GM23338 (cell line): ENCODE results near the gene CPD. TPM values are rescaled to one million over a fixed set of nuclear protein-coding genes. Genes with fewer than 3 reads are reported as not detected.

Experiments
- ATAC-seq: fragments of 200-7000 bp; cut with Tn5 transposase; 3 replicates; pipeline ENCODE4 v1.9.1; 2020
- DNase-seq: peaks from one replicate; pipeline ENCODE4 v3.0.0-alpha.2; 2015; ENCODE audit warnings: low spot score
- H2AFZ ChIP-seq: fragments of 200-600 bp; sonication (generic); 2 replicates; pipeline ENCODE4 v1.8.0; 2016; ENCODE audit warnings: antibody characterized with exemption, mild to moderate bottlenecking, moderate library complexity
- H3F3A ChIP-seq: fragments of 200-600 bp; sonication (generic); replicated peaks from 2 replicates; pipeline ENCODE4 v1.8.0; 2017; ENCODE audit warnings: antibody characterized with exemption, mixed run types, low read depth
- H3K27ac ChIP-seq: fragments of 200-600 bp; sonication (generic); 2 replicates; pipeline ENCODE4 v1.6.1; 2016; ENCODE audit warnings: low read depth
- H3K27me3 ChIP-seq: fragments of 200-600 bp; sonication (generic); 2 replicates; pipeline ENCODE4 v1.8.0; 2016; ENCODE audit warnings: mild to moderate bottlenecking, mixed run types, moderate library complexity; ENCODE audit not compliant: insufficient read depth
- H3K36me3 ChIP-seq: fragments of 200-600 bp; sonication (generic); 2 replicates; pipeline ENCODE4 v1.8.0; 2016; ENCODE audit warnings: mild to moderate bottlenecking; ENCODE audit not compliant: insufficient read depth
- H3K4me1 ChIP-seq: fragments of 200-600 bp; sonication (generic); 2 replicates; pipeline ENCODE4 v1.8.0; 2016; ENCODE audit warnings: mild to moderate bottlenecking, moderate library complexity; ENCODE audit not compliant: insufficient read depth
- H3K4me2 ChIP-seq: fragments of 200-600 bp; sonication (generic); 2 replicates; pipeline ENCODE4 v1.7.1; 2017; ENCODE audit warnings: mixed run types
- H3K4me3 ChIP-seq: fragments of 200-600 bp; sonication (generic); 2 replicates; pipeline ENCODE4 v1.6.1; 2016; ENCODE audit warnings: mixed run types
- H3K79me2 ChIP-seq: fragments of 200-600 bp; sonication (generic); replicated peaks from 2 replicates; pipeline ENCODE4 v1.8.0; 2017; ENCODE audit warnings: mild to moderate bottlenecking; ENCODE audit not compliant: insufficient read depth
- H3K9me2 ChIP-seq: fragments of 200-600 bp; sonication (generic); 2 replicates; pipeline ENCODE4 v1.8.0; 2017; ENCODE audit not compliant: insufficient read depth
- H4K20me1 ChIP-seq: fragments of 200-600 bp; sonication (generic); replicated peaks from 2 replicates; pipeline ENCODE4 v1.8.0; 2017; ENCODE audit warnings: mild to moderate bottlenecking; ENCODE audit not compliant: insufficient read depth
- H3K27ac Mint-ChIP-seq: 2 replicates; pipeline ENCODE4 v1.8.0; 2020; ENCODE audit warnings: inconsistent platforms, mild to moderate bottlenecking, moderate library complexity, mixed read lengths
- H3K27me3 Mint-ChIP-seq: 3 replicates; pipeline ENCODE4 v1.8.0; 2022; ENCODE audit warnings: low read depth, mild to moderate bottlenecking, moderate library complexity, mixed read lengths, inconsistent platforms; ENCODE audit not compliant: insufficient read depth, poor library complexity
- H3K36me3 Mint-ChIP-seq: 3 replicates; pipeline ENCODE4 v1.8.0; 2021; ENCODE audit warnings: low read depth, mild to moderate bottlenecking, inconsistent platforms, moderate library complexity, mixed read lengths
- H3K4me1 Mint-ChIP-seq: 3 replicates; pipeline ENCODE4 v1.8.0; 2020; ENCODE audit warnings: mild to moderate bottlenecking, inconsistent platforms, mixed read lengths
- H3K4me3 Mint-ChIP-seq: 3 replicates; pipeline ENCODE4 v1.8.0; 2021; ENCODE audit warnings: moderate library complexity, mild to moderate bottlenecking, inconsistent platforms, mixed read lengths
- H3K9me3 Mint-ChIP-seq: 3 replicates; pipeline ENCODE4 v1.8.0; 2020; ENCODE audit warnings: moderate library complexity, mild to moderate bottlenecking, inconsistent platforms, mixed read lengths
- CREB1 ChIP-seq: fragments of 250-450 bp; sonication (Bioruptor Pico); IDR thresholded peaks from 2 replicates; pipeline ENCODE4 v1.5.0; 2020; ENCODE audit warnings: low read depth, mild to moderate bottlenecking, moderate library complexity
- EZH2 ChIP-seq: fragments of 200-600 bp; sonication (generic); IDR thresholded peaks from one replicate; pipeline ENCODE4 v1.8.0; 2017; ENCODE audit warnings: antibody characterized with exemption, mild to moderate bottlenecking, low read depth; ENCODE audit not compliant: unreplicated experiment
- JUNB ChIP-seq: IDR thresholded peaks from one replicate; pipeline ENCODE4 v1.6.1; 2016; ENCODE audit warnings: antibody characterized with exemption; ENCODE audit not compliant: unreplicated experiment
- NANOG ChIP-seq: IDR thresholded peaks from 2 replicates; pipeline ENCODE4 v1.6.1; 2016; ENCODE audit warnings: antibody characterized with exemption, borderline replicate concordance
- POLR2AphosphoS5 ChIP-seq: IDR thresholded peaks from 2 replicates; pipeline ENCODE4 v1.6.1; 2016; ENCODE audit warnings: antibody characterized with exemption, low read depth
- STAT1 ChIP-seq: IDR thresholded peaks from one replicate; pipeline ENCODE4 v1.6.1; 2016; ENCODE audit warnings: antibody characterized with exemption; ENCODE audit not compliant: unreplicated experiment
- ZNF114 ChIP-seq: fragments of 250-450 bp; sonication (Bioruptor Pico); IDR thresholded peaks from 2 replicates; pipeline ENCODE4 v1.5.0; 2020; ENCODE audit warnings: mild to moderate bottlenecking, moderate library complexity
- ZNF331 ChIP-seq: fragments of 250-450 bp; sonication (Bioruptor Pico); IDR thresholded peaks from 2 replicates; pipeline ENCODE4 v1.5.0; 2020; ENCODE audit warnings: low read depth, mild to moderate bottlenecking, moderate library complexity
- polyA plus RNA-seq: library from polyadenylated mRNA; unstranded; fragments of >200 nt; fragmentation: Nextera tagmentation; extraction: Ambion mirVana; gene quantifications from 2 replicates; pipeline ENCODE4 v1.2.1, GENCODE V29; 2016
- total RNA-seq: library from RNA; depleted of rRNA; stranded (reverse); fragments of >200 nt; shearing (Covaris generic); gene quantifications from 2 replicates; pipeline ENCODE4 v1.2.3, GENCODE V29; 2014
- TF ChIP-seq, protein P1 (sequence below): IDR thresholded peaks from 2 replicates; pipeline ENCODE4 v1.6.1; 2016; ENCODE audit warnings: antibody characterized with exemption
- TF ChIP-seq, protein P2 (sequence below): IDR thresholded peaks from one replicate; pipeline ENCODE4 v1.6.1; 2018; ENCODE audit warnings: antibody characterized with exemption; ENCODE audit not compliant: unreplicated experiment
- TF ChIP-seq, protein P3 (sequence below): fragments of 250-450 bp; sonication (Bioruptor Pico); IDR thresholded peaks from 2 replicates; pipeline ENCODE4 v1.5.0; 2020; ENCODE audit warnings: mild to moderate bottlenecking, moderate library complexity

CPD gene
- total and polyA plus RNA-seq, 2 experiments from 2014 or later: 6.2 to 57.8 TPM

DNA sequence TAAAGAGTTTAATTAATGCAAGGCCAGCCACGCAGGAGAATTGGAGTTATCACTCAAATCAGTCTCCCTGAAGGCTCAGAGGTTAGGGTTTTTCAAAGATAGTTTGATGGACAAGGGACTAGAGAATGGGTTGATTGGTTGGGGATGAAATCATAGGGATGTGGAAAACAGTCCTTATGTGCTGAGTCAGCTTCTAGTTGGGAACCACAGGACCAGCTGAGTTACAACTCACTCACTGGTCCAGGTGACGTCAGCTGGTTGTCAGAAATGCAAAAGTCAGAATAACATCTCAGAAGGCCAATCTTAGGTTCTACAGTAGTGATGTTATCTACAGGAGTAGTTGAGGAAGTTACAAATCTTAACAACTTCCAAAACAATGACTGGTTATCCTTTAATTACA lies 47.6 kb downstream of the CPD start:
- H2AFZ ChIP-seq: no peak overlapping the region
- H3K27me3 ChIP-seq: no peaks in the 10 kb centered on the region
- no peaks in the 10 kb centered on the region for H3K27me3 Mint-ChIP-seq
- peaks cover 14% of the 10 kb centered on the region for H3K4me1 Mint-ChIP-seq
- ATAC-seq (no peak), DNase-seq (no peak)
- H3F3A ChIP-seq: no peaks in the 10 kb centered on the region
- no peaks in the 10 kb centered on the region for H3K9me2 ChIP-seq
- H3K36me3 Mint-ChIP-seq: peaks cover 4% of the 10 kb centered on the region; the same call in 2 of the 3 replicates
- no peak overlapping the region for H3K27ac Mint-ChIP-seq
- H3K36me3 ChIP-seq: 0 out of 2 replicates have a peak, but pooled peaks cover 2% of the 10 kb centered on the region
- no peaks in the 10 kb centered on the region for H3K9me3 Mint-ChIP-seq
- no peak overlapping the region for H3K4me3 Mint-ChIP-seq
- no peaks in the 10 kb centered on the region for H4K20me1 ChIP-seq
- no peak overlapping the region for H3K27ac ChIP-seq
- H3K4me2 ChIP-seq: no peak overlapping the region
- H3K79me2 ChIP-seq: no peaks in the 10 kb centered on the region
- H3K4me1 ChIP-seq: peaks cover 9% of the 10 kb centered on the region
- TF ChIP-seq NANOG (no peak), ZNF331 (CRISPR knock-in tag) (no peak), STAT1 (no peak), EZH2 (no peak), CREB1 (CRISPR knock-in tag) (no peak), POLR2AphosphoS5 (no peak), ZNF114 (CRISPR knock-in tag) (no peak), JUNB (no peak)
- TF ChIP-seq, protein P1, sequence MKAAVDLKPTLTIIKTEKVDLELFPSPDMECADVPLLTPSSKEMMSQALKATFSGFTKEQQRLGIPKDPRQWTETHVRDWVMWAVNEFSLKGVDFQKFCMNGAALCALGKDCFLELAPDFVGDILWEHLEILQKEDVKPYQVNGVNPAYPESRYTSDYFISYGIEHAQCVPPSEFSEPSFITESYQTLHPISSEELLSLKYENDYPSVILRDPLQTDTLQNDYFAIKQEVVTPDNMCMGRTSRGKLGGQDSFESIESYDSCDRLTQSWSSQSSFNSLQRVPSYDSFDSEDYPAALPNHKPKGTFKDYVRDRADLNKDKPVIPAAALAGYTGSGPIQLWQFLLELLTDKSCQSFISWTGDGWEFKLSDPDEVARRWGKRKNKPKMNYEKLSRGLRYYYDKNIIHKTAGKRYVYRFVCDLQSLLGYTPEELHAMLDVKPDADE: no peak
- TF ChIP-seq, protein P2, sequence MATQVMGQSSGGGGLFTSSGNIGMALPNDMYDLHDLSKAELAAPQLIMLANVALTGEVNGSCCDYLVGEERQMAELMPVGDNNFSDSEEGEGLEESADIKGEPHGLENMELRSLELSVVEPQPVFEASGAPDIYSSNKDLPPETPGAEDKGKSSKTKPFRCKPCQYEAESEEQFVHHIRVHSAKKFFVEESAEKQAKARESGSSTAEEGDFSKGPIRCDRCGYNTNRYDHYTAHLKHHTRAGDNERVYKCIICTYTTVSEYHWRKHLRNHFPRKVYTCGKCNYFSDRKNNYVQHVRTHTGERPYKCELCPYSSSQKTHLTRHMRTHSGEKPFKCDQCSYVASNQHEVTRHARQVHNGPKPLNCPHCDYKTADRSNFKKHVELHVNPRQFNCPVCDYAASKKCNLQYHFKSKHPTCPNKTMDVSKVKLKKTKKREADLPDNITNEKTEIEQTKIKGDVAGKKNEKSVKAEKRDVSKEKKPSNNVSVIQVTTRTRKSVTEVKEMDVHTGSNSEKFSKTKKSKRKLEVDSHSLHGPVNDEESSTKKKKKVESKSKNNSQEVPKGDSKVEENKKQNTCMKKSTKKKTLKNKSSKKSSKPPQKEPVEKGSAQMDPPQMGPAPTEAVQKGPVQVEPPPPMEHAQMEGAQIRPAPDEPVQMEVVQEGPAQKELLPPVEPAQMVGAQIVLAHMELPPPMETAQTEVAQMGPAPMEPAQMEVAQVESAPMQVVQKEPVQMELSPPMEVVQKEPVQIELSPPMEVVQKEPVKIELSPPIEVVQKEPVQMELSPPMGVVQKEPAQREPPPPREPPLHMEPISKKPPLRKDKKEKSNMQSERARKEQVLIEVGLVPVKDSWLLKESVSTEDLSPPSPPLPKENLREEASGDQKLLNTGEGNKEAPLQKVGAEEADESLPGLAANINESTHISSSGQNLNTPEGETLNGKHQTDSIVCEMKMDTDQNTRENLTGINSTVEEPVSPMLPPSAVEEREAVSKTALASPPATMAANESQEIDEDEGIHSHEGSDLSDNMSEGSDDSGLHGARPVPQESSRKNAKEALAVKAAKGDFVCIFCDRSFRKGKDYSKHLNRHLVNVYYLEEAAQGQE: no peak
- TF ChIP-seq, protein P3, sequence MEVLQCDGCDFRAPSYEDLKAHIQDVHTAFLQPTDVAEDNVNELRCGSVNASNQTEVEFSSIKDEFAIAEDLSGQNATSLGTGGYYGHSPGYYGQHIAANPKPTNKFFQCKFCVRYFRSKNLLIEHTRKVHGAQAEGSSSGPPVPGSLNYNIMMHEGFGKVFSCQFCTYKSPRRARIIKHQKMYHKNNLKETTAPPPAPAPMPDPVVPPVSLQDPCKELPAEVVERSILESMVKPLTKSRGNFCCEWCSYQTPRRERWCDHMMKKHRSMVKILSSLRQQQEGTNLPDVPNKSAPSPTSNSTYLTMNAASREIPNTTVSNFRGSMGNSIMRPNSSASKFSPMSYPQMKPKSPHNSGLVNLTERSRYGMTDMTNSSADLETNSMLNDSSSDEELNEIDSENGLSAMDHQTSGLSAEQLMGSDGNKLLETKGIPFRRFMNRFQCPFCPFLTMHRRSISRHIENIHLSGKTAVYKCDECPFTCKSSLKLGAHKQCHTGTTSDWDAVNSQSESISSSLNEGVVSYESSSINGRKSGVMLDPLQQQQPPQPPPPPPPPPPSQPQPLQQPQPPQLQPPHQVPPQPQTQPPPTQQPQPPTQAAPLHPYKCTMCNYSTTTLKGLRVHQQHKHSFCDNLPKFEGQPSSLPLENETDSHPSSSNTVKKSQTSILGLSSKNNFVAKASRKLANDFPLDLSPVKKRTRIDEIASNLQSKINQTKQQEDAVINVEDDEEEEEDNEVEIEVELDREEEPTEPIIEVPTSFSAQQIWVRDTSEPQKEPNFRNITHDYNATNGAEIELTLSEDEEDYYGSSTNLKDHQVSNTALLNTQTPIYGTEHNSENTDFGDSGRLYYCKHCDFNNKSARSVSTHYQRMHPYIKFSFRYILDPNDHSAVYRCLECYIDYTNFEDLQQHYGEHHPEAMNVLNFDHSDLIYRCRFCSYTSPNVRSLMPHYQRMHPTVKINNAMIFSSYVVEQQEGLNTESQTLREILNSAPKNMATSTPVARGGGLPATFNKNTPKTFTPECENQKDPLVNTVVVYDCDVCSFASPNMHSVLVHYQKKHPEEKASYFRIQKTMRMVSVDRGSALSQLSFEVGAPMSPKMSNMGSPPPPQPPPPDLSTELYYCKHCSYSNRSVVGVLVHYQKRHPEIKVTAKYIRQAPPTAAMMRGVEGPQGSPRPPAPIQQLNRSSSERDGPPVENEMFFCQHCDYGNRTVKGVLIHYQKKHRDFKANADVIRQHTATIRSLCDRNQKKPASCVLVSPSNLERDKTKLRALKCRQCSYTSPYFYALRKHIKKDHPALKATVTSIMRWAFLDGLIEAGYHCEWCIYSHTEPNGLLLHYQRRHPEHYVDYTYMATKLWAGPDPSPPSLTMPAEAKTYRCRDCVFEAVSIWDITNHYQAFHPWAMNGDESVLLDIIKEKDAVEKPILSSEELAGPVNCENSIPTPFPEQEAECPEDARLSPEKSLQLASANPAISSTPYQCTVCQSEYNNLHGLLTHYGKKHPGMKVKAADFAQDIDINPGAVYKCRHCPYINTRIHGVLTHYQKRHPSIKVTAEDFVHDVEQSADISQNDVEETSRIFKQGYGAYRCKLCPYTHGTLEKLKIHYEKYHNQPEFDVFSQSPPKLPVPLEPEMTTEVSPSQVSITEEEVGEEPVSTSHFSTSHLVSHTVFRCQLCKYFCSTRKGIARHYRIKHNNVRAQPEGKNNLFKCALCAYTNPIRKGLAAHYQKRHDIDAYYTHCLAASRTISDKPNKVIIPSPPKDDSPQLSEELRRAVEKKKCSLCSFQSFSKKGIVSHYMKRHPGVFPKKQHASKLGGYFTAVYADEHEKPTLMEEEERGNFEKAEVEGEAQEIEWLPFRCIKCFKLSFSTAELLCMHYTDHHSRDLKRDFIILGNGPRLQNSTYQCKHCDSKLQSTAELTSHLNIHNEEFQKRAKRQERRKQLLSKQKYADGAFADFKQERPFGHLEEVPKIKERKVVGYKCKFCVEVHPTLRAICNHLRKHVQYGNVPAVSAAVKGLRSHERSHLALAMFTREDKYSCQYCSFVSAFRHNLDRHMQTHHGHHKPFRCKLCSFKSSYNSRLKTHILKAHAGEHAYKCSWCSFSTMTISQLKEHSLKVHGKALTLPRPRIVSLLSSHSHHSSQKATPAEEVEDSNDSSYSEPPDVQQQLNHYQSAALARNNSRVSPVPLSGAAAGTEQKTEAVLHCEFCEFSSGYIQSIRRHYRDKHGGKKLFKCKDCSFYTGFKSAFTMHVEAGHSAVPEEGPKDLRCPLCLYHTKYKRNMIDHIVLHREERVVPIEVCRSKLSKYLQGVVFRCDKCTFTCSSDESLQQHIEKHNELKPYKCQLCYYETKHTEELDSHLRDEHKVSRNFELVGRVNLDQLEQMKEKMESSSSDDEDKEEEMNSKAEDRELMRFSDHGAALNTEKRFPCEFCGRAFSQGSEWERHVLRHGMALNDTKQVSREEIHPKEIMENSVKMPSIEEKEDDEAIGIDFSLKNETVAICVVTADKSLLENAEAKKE (CRISPR knock-in tag): no peak
- H3K4me3 ChIP-seq: no peak overlapping the region
